Astrocyte (in vitro differentiated cells and primary cell): ENCODE data around the gene DVL3. TPM values are rescaled to one million over a fixed set of nuclear protein-coding genes. Genes with fewer than 3 reads are reported as not detected.

Experiments used
- DNase-seq: peaks from one replicate; pipeline ENCODE4 v3.0.0-alpha.2; 2010; ENCODE audit warnings: low read depth
- FAIRE-seq: peaks from 2 replicates; lab custom pipeline; 2011; peaks lifted over from hg19 to GRCh38; lab: Jason Lieb, UNC
- H2AFZ ChIP-seq: 2 replicates; pipeline ENCODE4 v1.6.0; 2012; ENCODE audit warnings: low read depth, low read length, inconsistent platforms
- H3K27ac ChIP-seq: 2 replicates; pipeline ENCODE4 v1.5.1; 2011; ENCODE audit warnings: low read depth, low read length, inconsistent platforms
- H3K27me3 ChIP-seq: 2 replicates; pipeline ENCODE4 v1.6.0; 2011; ENCODE audit warnings: low read length, inconsistent platforms; ENCODE audit not compliant: insufficient read depth
- H3K36me3 ChIP-seq: 2 replicates; pipeline ENCODE4 v1.5.1; 2011; ENCODE audit warnings: low read length, inconsistent platforms; ENCODE audit not compliant: insufficient read depth
- H3K4me1 ChIP-seq: 2 replicates; pipeline ENCODE4 v1.5.1; 2011; ENCODE audit warnings: low read length, inconsistent platforms; ENCODE audit not compliant: insufficient read depth
- H3K4me2 ChIP-seq: 2 replicates; pipeline ENCODE4 v1.6.0; 2012; ENCODE audit warnings: low read length, inconsistent platforms
- H3K4me3 ChIP-seq: 2 replicates; pipeline ENCODE4 v1.5.1; 2011; ENCODE audit warnings: low read depth, mild to moderate bottlenecking, low read length, inconsistent platforms; ENCODE audit not compliant: insufficient read depth
- H3K79me2 ChIP-seq: 2 replicates; pipeline ENCODE4 v1.6.0; 2012; ENCODE audit warnings: mild to moderate bottlenecking, low read length, inconsistent platforms; ENCODE audit not compliant: insufficient read depth
- H3K9ac ChIP-seq: 2 replicates; pipeline ENCODE4 v1.6.0; 2012; ENCODE audit warnings: mild to moderate bottlenecking, low read length, inconsistent platforms
- H3K9me3 ChIP-seq: 2 replicates; pipeline ENCODE4 v1.5.1; 2012; ENCODE audit warnings: low read depth, mild to moderate bottlenecking, low read length, inconsistent platforms; ENCODE audit not compliant: insufficient read depth
- H4K20me1 ChIP-seq: 2 replicates; pipeline ENCODE4 v1.6.0; 2012; ENCODE audit warnings: low read length, inconsistent platforms; ENCODE audit not compliant: insufficient read depth
- H3K27ac Mint-ChIP-seq: one replicate; pipeline ENCODE4 v1.8.0; 2021; ENCODE audit warnings: mild to moderate bottlenecking, mixed read lengths; ENCODE audit not compliant: unreplicated experiment
- H3K27me3 Mint-ChIP-seq: one replicate; pipeline ENCODE4 v1.8.0; 2021; ENCODE audit warnings: low read depth, mixed read lengths; ENCODE audit not compliant: unreplicated experiment
- H3K36me3 Mint-ChIP-seq: one replicate; pipeline ENCODE4 v1.8.0; 2021; ENCODE audit warnings: low read depth, mixed read lengths; ENCODE audit not compliant: unreplicated experiment
- H3K4me1 Mint-ChIP-seq: one replicate; pipeline ENCODE4 v1.8.0; 2021; ENCODE audit warnings: low read depth, mixed read lengths; ENCODE audit not compliant: unreplicated experiment
- H3K4me3 Mint-ChIP-seq: one replicate; pipeline ENCODE4 v1.8.0; 2021; ENCODE audit warnings: mild to moderate bottlenecking, moderate library complexity, mixed read lengths; ENCODE audit not compliant: unreplicated experiment
- H3K9me3 Mint-ChIP-seq: one replicate; pipeline ENCODE4 v1.8.0; 2021; ENCODE audit warnings: mild to moderate bottlenecking, mixed read lengths; ENCODE audit not compliant: unreplicated experiment
- EZH2 ChIP-seq: IDR thresholded peaks from 2 replicates; pipeline ENCODE4 v1.6.1; 2012; ENCODE audit warnings: mild to moderate bottlenecking, low read length, inconsistent platforms; ENCODE audit not compliant: insufficient read depth
- total RNA-seq: library from RNA; stranded (reverse); gene quantifications from 2 replicates; pipeline ENCODE4 v1.2.1, GENCODE V29; 2021
- TF ChIP-seq, protein P1 (sequence below): IDR thresholded peaks from 2 replicates; pipeline ENCODE4 v1.5.1; 2011; ENCODE audit warnings: low read depth, mild to moderate bottlenecking, inconsistent platforms, low read length, moderate library complexity; ENCODE audit not compliant: insufficient read depth

The DVL3 gene
- total RNA-seq, 1 donor from 2014 or later: 110 TPM

DNA sequence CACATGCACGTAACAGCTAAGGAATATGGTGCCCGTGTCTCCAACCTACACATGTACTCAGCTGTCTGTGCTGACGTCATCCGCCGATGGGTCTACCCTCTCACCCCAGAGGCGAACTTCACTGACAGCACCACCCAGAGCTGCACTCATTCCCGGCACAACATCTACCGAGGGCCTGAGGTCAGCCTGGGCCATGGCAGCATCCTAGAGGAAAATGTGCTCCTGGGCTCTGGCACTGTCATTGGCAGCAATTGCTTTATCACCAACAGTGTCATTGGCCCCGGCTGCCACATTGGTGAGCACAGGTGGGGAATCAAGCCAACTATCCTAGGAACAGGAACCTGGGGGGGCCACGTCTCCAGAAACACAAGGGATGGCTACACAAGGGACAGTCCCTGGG is 14.7 kb upstream of the DVL3 start:
- H3K79me2 ChIP-seq: peaks cover 45% of the 10 kb centered on the region
- FAIRE-seq (no peak), DNase-seq (no peak)
- peaks cover 26% of the 10 kb centered on the region for H4K20me1 ChIP-seq
- H3K36me3 ChIP-seq: peaks cover 36% of the 10 kb centered on the region
- no peaks in the 10 kb centered on the region for H3K9me3 Mint-ChIP-seq
- H2AFZ ChIP-seq: no peak overlapping the region
- no peak overlapping the region for H3K27ac ChIP-seq
- TF ChIP-seq, protein P1, sequence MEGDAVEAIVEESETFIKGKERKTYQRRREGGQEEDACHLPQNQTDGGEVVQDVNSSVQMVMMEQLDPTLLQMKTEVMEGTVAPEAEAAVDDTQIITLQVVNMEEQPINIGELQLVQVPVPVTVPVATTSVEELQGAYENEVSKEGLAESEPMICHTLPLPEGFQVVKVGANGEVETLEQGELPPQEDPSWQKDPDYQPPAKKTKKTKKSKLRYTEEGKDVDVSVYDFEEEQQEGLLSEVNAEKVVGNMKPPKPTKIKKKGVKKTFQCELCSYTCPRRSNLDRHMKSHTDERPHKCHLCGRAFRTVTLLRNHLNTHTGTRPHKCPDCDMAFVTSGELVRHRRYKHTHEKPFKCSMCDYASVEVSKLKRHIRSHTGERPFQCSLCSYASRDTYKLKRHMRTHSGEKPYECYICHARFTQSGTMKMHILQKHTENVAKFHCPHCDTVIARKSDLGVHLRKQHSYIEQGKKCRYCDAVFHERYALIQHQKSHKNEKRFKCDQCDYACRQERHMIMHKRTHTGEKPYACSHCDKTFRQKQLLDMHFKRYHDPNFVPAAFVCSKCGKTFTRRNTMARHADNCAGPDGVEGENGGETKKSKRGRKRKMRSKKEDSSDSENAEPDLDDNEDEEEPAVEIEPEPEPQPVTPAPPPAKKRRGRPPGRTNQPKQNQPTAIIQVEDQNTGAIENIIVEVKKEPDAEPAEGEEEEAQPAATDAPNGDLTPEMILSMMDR: no peak
- TF ChIP-seq EZH2: no peak
- peaks cover 8% of the 10 kb centered on the region for H3K4me1 ChIP-seq
- no peaks in the 10 kb centered on the region for H3K27me3 Mint-ChIP-seq
- H3K27me3 ChIP-seq: no peaks in the 10 kb centered on the region
- no peak overlapping the region for H3K9ac ChIP-seq
- no peak overlapping the region for H3K4me3 Mint-ChIP-seq
- H3K4me1 Mint-ChIP-seq: peaks cover 14% of the 10 kb centered on the region
- H3K36me3 Mint-ChIP-seq: peaks cover 19% of the 10 kb centered on the region
- H3K27ac Mint-ChIP-seq: no peak overlapping the region
- no peaks in the 10 kb centered on the region for H3K9me3 ChIP-seq
- no peak overlapping the region for H3K4me3 ChIP-seq
- no peak overlapping the region for H3K4me2 ChIP-seq

DNA sequence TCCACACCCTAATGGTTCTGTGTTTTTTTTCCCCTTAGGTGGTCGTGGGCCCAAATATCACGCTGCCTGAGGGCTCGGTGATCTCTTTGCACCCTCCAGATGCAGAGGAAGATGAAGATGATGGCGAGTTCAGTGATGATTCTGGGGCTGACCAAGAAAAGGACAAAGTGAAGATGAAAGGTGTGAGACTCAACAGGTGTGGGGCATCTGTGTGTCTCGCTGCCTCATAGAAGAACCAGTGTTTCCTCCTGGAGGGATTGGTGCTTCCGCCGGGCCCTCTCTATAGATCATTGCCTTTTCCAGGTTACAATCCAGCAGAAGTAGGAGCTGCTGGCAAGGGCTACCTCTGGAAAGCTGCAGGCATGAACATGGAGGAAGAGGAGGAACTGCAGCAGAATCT is 13.0 kb upstream of the DVL3 start:
- no peaks in the 10 kb centered on the region for H3K9me3 ChIP-seq
- H3K9ac ChIP-seq: no peak overlapping the region
- FAIRE-seq (no peak), DNase-seq (no peak)
- Mint-ChIP-seq H3K9me3 (no peaks in the 10 kb centered on the region), H3K27ac (peak overlapping the region; percentile 3), H3K4me1 (peaks cover 6% of the 10 kb centered on the region), H3K36me3 (peaks cover 19% of the 10 kb centered on the region), H3K27me3 (no peaks in the 10 kb centered on the region), H3K4me3 (peak overlapping the region; percentile 20)
- H3K27me3 ChIP-seq: no peaks in the 10 kb centered on the region
- H3K4me2 ChIP-seq: no peak overlapping the region
- peaks cover 16% of the 10 kb centered on the region for H4K20me1 ChIP-seq
- H3K4me3 ChIP-seq: no peak overlapping the region
- H3K27ac ChIP-seq: no peak overlapping the region
- TF ChIP-seq, protein P1: no peak
- TF ChIP-seq EZH2: no peak
- H3K4me1 ChIP-seq: no peaks in the 10 kb centered on the region
- H3K79me2 ChIP-seq: peaks cover 28% of the 10 kb centered on the region
- H2AFZ ChIP-seq: no peak overlapping the region
- H3K36me3 ChIP-seq: peaks cover 38% of the 10 kb centered on the region

DNA sequence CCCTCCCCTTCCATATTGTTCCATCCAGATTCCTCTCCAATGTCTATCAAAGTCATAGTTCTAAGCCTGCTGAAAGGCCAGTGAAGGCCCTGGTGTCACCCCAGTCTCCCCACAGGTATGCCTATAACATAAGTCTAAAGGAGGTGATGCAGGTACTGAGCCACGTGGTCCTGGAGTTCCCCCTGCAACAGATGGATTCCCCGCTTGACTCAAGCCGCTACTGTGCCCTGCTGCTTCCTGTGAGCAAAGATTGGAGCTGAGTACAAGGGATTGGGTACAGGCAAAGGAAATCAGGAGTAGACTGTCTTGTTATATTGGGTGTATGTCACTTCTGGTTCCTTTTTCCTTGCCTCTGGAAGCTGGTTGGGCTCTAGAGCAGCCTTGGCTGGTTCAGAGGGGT is 11.8 kb upstream of the DVL3 start:
- DNase-seq: no peak
- Histone ChIP-seq H2AFZ (no peak overlapping the region), H4K20me1 (peaks cover 11% of the 10 kb centered on the region), H3K4me2 (no peak overlapping the region), H3K27ac (no peak overlapping the region), H3K27me3 (no peaks in the 10 kb centered on the region), H3K79me2 (peaks cover 17% of the 10 kb centered on the region), H3K9ac (no peak overlapping the region), H3K4me3 (no peak overlapping the region), H3K4me1 (no peaks in the 10 kb centered on the region), H3K9me3 (no peaks in the 10 kb centered on the region), H3K36me3 (peaks cover 33% of the 10 kb centered on the region)
- H3K27me3 Mint-ChIP-seq: no peaks in the 10 kb centered on the region
- H3K9me3 Mint-ChIP-seq: no peaks in the 10 kb centered on the region
- H3K36me3 Mint-ChIP-seq: peaks cover 19% of the 10 kb centered on the region
- H3K4me3 Mint-ChIP-seq: no peak overlapping the region
- TF ChIP-seq, protein P1: no peak
- TF ChIP-seq EZH2: no peak
- FAIRE-seq: no peak
- H3K27ac Mint-ChIP-seq: no peak overlapping the region
- H3K4me1 Mint-ChIP-seq: peaks cover 6% of the 10 kb centered on the region
